Gastrocnemius medialis (tissue), 4 donors: ENCODE measurements around the gene OR5L2.

Source experiments
- POLR2A ChIP-seq, 2 donors: fragments of 450-650 bp; IDR thresholded peaks; one replicate each; pipeline ENCODE4 v1.6.1; 2017; ENCODE audit warnings: antibody characterized with exemption in 2 of 2, mild to moderate bottlenecking in 2 of 2, moderate library complexity in 2 of 2
- TF ChIP-seq, protein P1 (sequence below), 5 experiments: fragments of 450-650 bp in 3 of 5; fragments of 200-600 bp in 2 of 5; sonication (generic) in 2 of 5; IDR thresholded peaks in 4 of 5; conservative IDR thresholded peaks in 1 of 5; 1 replicate in 4 of 5; 2 replicates in 1 of 5; pipeline ENCODE4 v1.5.1; 2016 to 2019; ENCODE audit warnings: antibody characterized with exemption in 5 of 5, mild to moderate bottlenecking in 3 of 5, moderate library complexity in 3 of 5

GRCh38 chr11:55819330-55819729 lies 7.7 kb upstream of the OR5L2 start, which contains the start of gene OR5D18:
- TF ChIP-seq, protein P1, sequence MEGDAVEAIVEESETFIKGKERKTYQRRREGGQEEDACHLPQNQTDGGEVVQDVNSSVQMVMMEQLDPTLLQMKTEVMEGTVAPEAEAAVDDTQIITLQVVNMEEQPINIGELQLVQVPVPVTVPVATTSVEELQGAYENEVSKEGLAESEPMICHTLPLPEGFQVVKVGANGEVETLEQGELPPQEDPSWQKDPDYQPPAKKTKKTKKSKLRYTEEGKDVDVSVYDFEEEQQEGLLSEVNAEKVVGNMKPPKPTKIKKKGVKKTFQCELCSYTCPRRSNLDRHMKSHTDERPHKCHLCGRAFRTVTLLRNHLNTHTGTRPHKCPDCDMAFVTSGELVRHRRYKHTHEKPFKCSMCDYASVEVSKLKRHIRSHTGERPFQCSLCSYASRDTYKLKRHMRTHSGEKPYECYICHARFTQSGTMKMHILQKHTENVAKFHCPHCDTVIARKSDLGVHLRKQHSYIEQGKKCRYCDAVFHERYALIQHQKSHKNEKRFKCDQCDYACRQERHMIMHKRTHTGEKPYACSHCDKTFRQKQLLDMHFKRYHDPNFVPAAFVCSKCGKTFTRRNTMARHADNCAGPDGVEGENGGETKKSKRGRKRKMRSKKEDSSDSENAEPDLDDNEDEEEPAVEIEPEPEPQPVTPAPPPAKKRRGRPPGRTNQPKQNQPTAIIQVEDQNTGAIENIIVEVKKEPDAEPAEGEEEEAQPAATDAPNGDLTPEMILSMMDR (IDR thresholded peaks at IDR 0.05 in 4 of 5, conservative IDR thresholded peaks at IDR 0.05 in 1 of 5) = no peak
- no peak for TF ChIP-seq POLR2A (IDR thresholded peaks at IDR 0.05)
